NCI-H187 (cell line): Measurements from ENCODE around the gene HHAT.

ENCODE experiments used
- DNase-seq, 2 experiments: peaks; one replicate each; lab custom pipeline; 2025; lab: John Stamatoyannopoulos, UW

Gene HHAT

GRCh38 chr1:210687582-210688279 is 359.0 kb downstream of the HHAT start:
- no peak for DNase-seq

GRCh38 chr1:210688512-210689234 is 360.0 kb downstream of the HHAT start:
- no peak for DNase-seq

- no peak for DNase-seq
Measured at GRCh38 chr1:210689826-210690225, 361.1 kb downstream of the HHAT start.

- no peak for DNase-seq
Measured at GRCh38 chr1:210690236-210690635, 361.5 kb downstream of the HHAT start.

- DNase-seq, result no peak
Measured at GRCh38 chr1:210691039-210691610, 362.4 kb downstream of the HHAT start.

- no peak for DNase-seq
Measured at GRCh38 chr1:210692796-210693195, 364.1 kb downstream of the HHAT start.

- DNase-seq, result no peak
Measured at GRCh38 chr1:210695026-210695425, 366.3 kb downstream of the HHAT start.

GRCh38 chr1:210696709-210697108 is 368.0 kb downstream of the HHAT start:
- DNase-seq, result no peak

GRCh38 chr1:210697185-210697584 is 368.5 kb downstream of the HHAT start:
- DNase-seq, result no peak

- no peak for DNase-seq
Measured at GRCh38 chr1:210698661-210699060, 370.0 kb downstream of the HHAT start.

- DNase-seq, result no peak
Measured at GRCh38 chr1:210700083-210700482, 371.4 kb downstream of the HHAT start.

GRCh38 chr1:210700511-210700910 is 371.8 kb downstream of the HHAT start:
- no peak for DNase-seq

- DNase-seq, result no peak
Measured at GRCh38 chr1:210702506-210702905, 373.8 kb downstream of the HHAT start.

GRCh38 chr1:210703593-210703992 is 374.9 kb downstream of the HHAT start:
- no peak for DNase-seq

GRCh38 chr1:210705086-210705485 is 376.4 kb downstream of the HHAT start:
- DNase-seq, result no peak

- DNase-seq, result no peak
Measured at GRCh38 chr1:210706246-210706645, 377.5 kb downstream of the HHAT start.

GRCh38 chr1:210707300-210708240 is 378.9 kb downstream of the HHAT start:
- DNase-seq, result no peak

- DNase-seq, result no peak
Measured at GRCh38 chr1:210709701-210710100, 381.0 kb downstream of the HHAT start.

- DNase-seq, result no peak
Measured at GRCh38 chr1:210711825-210712612, 383.3 kb downstream of the HHAT start.

- DNase-seq, result no peak
Measured at GRCh38 chr1:210715072-210715471, 386.4 kb downstream of the HHAT start.

- DNase-seq, result no peak
Measured at GRCh38 chr1:210722410-210723081, 393.8 kb downstream of the HHAT start.
